Tibial nerve (tissue), 4 donors: Measurements from ENCODE around the gene RAB15.

ENCODE experiments used
- EP300 ChIP-seq, 2 donors: sonication (generic); formaldehyde crosslinking; IDR thresholded peaks; one replicate each; pipeline ENCODE4 v1.6.1; 2017; ENCODE audit warnings: antibody characterized with exemption in 2 of 2, mild to moderate bottlenecking in 1 of 2
- POLR2A ChIP-seq, 2 donors: fragments of 450-650 bp; IDR thresholded peaks; one replicate each; pipeline ENCODE4 v1.6.1; 2017; ENCODE audit warnings: antibody characterized with exemption in 2 of 2, mild to moderate bottlenecking in 2 of 2, moderate library complexity in 2 of 2
- TF ChIP-seq, protein P1 (sequence below), 5 experiments: fragments of 200-600 bp in 3 of 5; fragments of 450-650 bp in 2 of 5; sonication (generic) in 3 of 5; IDR thresholded peaks; one replicate each; pipeline ENCODE4 v1.5.1; 2016 to 2019; ENCODE audit warnings: antibody characterized with exemption in 5 of 5, mild to moderate bottlenecking in 3 of 5, moderate library complexity in 2 of 5

- TF ChIP-seq POLR2A (IDR thresholded peaks at IDR 0.05): no peak
- TF ChIP-seq, protein P1, sequence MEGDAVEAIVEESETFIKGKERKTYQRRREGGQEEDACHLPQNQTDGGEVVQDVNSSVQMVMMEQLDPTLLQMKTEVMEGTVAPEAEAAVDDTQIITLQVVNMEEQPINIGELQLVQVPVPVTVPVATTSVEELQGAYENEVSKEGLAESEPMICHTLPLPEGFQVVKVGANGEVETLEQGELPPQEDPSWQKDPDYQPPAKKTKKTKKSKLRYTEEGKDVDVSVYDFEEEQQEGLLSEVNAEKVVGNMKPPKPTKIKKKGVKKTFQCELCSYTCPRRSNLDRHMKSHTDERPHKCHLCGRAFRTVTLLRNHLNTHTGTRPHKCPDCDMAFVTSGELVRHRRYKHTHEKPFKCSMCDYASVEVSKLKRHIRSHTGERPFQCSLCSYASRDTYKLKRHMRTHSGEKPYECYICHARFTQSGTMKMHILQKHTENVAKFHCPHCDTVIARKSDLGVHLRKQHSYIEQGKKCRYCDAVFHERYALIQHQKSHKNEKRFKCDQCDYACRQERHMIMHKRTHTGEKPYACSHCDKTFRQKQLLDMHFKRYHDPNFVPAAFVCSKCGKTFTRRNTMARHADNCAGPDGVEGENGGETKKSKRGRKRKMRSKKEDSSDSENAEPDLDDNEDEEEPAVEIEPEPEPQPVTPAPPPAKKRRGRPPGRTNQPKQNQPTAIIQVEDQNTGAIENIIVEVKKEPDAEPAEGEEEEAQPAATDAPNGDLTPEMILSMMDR (IDR thresholded peaks at IDR 0.05): no peak
- TF ChIP-seq EP300 (IDR thresholded peaks at IDR 0.05): no peak
These were observed 3.5 kb downstream of the RAB15 start for GRCh38 chr14:64968651-64969050.
